NCI-H2107 treated with DMSO at 0.1 percent for 48 hours (cell line): ENCODE results near the gene SECTM1.
"Not testable (repeated sequence)": the region's sequence is repeated elsewhere in the genome, so short reads cannot be mapped to it uniquely, and the experiment has no call there.

ENCODE experiments used
- DNase-seq: peaks from one replicate; lab custom pipeline; 2025; ENCODE audit not compliant: unreplicated experiment; lab: John Stamatoyannopoulos, UW

Gene SECTM1

DNA sequence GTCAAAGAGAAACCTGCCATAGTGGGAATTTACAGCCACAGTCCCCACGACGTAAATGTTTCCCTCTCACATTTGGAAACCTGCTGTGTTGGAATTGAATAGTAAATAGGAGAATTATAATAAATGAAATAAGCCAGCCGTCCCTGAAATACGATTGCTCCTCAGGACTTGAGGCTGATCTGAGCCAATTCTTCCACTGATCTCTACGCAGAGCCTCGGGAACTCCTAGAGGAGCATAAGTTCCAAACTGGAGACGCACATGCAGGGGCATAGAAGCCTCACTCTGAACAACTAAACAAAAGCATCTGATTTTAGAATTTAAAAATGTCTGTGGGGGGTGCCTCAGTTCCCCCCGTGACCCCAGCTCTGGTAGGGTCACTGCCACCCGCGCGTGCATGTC is 15.3 kb upstream of the SECTM1 start:
- no peak for DNase-seq

DNA sequence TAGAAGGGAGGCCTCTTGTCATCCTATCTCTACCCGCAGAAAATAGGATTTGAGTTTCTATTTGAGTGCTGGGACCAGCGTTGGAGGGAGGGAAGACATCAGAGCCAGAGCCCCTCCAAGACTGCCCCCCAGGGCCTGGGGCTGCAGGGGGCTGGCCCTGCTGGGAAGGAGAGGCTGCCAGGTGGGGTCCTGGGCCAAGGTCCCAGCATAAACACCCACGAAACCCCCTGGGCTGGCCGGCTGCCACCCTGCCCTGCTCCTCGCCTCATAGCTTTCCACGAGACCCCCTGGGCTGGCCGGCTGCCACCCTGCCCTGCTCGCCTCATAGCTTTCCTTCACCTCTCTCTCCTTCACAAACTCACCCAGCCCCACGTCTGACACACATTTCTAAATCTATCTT is 14.9 kb upstream of the SECTM1 start:
- no peak for DNase-seq

DNA sequence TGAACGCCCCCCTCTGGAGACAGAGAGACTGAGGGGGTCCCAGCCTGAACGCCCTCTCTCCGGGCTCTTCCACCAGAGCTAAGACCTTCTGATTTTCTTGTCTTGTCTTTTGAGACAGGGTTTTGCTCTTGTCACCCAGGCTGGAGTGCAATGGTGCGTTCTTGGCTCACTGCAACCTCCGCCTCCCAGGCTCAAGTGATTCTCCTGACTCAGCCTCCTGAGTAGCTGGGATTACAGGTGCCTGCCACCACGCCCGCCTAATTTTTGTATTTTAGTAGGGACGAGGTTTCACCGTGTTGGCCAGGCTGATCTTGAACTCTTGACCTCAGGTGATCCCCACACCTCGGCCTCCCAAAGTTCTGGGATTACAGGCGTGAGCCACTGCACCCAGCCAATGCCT is 14.4 kb upstream of the SECTM1 start:
- DNase-seq, result not testable (repeated sequence)

DNA sequence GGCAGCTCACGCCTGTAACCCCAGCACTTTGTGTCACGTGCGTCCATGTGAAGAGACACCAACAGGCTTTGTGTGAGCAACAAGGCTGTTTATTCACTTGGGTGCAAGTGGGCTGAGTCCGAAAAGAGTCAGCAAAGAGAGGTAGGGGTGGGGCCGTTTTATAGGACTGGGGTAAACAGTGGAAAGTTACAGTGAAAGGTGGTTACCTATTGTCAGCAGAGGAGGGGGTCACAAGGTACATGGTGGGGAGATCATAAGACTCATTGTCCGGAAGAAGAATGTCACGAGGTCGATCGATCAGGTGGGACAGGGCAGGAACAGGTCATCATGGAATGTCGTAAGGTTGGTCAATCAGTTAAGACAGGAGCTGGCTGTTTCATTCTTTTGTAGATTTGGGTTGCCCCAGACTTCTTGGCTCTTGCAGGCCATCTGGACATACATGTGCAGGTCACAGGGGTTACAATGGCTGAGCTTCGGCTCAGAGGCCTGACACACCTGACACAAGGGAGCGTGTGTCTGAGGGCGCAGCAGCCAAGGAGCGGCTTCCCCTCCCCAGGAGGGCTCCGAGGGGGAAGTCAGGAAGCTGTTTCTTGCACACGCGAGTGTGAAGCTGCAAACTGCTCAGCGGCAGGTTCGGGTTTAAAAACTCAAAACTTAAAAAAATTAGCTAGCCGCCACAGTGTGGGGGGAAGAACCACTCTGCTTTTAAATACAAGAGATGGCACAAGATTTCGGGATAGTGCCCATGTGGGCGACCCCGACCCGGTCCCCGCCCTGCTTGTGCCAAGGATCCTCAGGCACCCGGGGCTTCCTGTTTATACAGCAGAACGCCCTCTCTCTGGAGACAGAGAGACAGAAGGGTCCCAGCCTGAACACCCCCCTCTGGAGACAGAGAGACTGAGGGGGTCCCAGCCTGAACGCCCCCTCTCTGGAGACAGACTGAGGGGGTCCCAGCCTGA is 13.1 kb upstream of the SECTM1 start:
- no peak for DNase-seq

DNA sequence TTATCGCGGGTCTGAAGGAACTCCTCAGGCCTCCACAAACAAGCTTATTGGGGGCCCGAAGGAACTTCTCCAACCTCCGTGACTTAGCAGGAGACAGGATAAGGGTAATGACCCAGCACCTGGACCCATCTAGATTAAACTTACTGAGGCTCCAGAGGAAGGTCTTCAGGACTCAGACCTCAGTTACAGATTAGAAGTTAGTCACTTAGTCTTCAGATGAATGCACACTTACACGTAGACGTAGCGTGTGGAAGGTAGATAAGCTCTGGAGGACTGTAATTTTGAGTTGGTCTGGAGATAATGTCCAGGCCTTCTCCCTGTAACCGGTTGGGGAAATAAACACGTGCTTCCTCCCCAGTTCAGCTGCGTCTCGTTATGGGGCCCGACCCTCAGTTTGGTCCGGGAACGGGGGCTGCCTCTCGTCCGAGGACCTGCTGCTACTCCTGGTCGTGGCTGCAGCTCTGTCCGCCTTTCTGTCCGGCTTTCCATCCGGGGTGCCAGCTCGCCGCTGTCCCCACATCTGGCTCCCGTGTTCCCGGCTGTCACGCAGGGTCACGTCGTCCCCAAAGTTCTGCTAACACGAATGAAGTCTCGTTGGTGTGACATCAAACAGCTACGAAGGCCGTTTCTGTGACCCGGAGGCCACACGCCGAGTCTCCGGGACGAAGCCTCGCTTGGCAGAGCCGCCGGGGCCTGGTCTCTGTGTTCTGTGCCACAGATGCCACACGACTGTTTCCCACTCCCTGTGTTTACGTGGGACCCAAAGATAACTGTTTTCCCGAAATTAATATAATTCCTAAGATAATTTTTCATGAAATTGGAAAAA is 11.8 kb upstream of the SECTM1 start:
- DNase-seq, result no peak

DNA sequence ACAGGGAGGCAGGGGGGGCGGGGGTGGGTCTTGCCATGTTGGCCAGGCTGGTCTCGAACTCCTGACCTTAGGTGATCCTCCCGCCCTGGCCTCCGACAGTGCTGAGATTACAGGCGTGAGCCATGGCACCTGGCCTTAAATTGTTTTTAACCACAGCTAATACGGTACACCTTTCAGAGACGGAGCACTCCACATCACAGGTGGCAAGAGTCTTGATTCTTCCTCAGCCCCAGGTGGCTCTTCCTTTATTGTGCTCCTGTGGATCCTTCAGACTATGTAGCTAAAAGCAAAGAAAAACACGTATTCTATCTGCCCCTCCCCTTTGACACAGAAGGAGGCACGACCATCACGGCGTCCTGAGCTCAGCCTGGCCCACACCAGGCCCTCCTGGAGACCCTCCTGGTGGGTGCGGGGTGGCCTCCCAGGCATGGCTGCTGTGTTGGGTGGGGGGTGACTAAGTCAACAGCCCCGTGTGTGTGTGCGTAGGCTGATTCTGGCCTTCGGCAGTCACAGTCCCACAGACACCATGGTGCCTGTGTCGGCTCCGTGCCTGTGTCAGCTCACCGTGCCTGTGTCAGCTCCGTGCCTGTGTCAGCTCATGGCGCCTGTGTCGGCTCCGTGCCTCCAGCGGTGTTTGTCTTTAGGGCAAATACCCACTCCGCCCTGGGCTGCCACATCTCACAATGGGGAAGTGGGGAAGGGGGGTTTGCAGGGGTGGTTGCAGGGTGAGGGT is 10.8 kb upstream of the SECTM1 start:
- no peak for DNase-seq

DNA sequence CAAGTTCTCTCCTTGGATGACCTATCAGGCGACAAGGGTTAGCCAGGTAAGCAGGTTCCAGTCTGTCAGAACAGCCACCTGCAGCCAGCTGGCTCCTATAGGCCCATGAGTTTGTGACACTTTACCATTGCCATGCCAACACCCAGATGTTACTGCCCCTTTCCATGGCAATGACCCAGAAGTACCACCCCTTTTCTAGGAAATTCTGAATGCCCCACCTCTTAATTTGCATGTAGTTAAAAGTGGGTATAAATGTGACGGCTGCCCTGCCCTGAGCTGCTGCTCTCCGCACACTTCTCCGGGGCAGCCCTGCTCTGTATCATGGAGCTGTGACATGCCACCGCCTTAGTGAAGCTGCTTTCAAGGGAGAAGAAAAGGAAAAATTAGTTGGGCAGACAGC is 10.0 kb upstream of the SECTM1 start:
- DNase-seq, result no peak

DNA sequence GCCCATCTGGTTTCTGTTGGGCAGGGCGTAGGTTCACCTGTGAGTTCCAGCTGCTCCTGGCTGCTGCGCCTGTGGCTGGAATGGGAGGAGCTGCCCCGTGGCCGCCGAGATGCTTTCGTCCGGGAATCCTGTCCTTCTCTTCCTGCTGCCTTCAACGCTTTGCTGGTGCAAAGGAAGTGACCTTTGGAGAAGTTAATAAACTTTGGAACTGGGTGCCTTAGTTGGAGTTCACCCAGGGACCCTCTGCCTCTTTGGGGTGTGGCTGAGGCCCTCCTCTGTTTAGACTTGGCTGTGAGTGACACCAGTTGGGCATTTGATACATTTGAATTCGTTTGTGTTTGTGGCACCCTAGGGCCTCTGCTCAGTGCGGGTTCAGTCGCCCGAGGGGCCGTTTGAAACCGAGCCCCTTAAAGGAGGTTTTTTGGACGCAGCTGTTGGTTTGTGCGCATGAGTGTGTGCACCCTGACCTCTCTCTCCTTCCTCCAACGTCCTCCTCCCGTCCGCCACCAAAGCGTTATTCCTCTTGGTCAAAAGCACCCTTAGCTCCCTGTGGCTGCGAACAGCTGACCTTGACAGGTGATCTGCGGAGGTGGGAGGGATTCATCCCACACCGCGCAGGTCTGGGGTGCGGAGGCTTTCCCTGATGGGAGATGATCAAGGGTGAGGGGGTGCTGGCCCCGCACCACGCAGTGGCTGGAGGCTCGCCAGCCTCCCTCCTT is 9.0 kb upstream of the SECTM1 start:
- no peak for DNase-seq

DNA sequence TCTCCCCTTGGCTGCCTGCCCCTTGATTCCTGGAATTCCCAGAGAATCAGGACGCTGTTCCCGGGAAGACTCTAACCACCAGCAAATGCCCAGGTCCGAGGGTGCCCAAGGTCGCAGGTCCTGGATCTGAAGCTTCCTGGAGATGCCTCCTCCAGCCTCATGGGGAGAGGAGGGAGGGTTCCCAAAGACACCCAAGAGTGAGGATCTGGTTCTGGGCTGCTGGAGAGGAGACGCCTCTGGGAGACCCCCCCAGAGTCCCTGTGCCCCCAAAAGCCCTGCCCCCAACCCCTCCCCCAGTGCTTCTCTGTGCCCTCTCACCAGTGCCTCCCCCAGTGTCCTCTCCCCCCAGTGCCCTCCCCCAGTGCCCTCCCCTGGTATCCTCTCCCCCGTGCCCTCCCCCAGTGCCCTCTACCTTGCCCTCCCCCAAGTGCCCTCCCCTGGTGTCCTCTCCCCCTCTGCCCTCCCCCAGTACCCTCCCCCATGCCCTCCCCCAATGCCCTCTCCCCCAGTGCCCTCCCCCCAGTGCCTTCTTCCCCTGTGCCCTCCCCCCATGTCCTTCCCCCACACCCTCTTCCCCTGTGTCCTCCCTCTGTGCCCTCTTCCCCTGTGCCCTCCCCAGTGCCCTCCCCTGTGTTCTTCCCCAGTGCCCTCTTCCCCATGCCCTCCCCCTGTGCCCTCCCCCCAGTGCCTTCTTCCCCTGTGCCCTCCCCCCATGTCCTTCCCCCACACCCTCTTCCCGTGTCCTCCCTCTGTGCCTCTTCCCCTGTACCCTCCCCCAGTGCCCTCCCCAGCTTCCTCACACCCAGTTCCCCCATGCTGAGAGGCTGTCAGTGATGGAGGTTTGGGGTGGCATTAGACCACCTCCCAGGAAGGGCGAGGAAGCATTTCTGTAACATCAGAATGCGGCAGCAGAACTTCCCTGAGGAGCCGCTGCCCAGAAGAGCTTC is 6.3 kb upstream of the SECTM1 start:
- DNase-seq, result no peak

DNA sequence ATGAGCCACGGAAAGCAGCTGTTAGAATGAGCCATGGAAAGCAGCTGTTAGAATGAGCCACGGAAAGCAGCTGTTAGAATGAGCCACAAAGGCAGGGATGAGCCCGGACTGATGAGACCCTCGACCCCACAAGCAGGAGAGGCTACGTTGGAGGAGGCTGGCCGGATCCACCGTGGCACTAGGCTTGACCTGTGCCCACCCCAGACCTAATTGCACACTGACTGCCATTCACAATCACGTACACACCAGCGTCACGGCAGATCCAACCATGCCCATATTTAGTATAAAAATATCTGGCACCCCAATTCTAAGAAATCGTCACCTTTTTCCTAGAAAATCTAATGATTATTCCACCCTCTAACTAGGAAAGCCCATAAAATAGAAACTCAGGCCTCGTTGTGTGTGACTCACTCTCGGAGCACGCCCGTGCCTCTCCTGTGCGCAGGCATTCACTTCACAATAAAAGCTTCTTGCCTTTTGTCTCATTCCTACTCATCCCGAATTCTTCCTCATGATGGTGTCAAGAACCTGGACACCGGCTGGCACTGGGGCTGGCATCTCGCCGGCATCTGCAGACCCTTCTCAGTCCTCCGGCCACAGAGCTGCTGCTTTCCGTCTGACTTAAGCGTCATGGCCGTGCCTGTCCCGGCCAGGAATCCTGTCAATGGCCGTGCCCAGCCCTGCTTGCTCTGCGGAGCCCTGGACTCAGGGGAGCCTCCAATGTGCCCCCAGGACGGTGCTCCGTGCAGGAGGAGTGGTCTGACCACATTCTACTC is 5.5 kb upstream of the SECTM1 start:
- no peak for DNase-seq

DNA sequence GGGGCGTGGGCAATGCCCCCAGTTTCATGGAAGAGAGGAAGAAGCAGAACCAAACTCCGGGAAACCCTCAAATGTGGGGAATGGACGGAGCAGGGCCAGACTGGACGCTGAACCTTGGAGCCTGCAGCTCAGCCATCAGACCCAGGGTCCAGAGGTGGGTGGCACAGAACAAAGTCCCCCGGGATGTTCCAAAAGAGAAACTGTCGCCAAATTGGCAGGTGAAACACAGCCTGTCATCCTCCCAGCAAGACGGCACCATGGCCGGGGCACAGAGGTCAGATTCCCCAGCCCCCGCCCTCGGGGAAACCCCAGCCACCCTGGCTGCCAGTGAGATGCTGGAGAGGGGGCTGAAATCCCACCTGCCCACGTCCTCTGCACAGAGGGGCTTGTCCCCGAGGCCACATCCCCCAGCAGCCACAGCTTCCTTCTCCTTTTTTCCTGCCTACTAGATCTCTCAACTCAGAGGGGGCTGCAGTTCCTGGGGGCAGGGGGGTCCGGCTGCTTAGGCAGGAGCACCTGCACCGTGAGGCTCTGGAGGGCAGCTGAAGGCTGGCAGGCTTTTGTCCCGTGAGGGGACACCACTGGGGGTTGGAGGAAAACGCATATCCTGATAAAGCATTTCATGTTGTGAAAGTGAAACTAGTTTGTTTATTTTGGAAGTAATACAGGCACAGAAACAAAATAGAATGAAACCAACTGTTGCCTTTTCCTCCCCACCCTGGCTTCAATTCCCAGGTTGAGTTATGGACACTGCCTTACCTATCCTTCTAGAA is 1.2 kb upstream of the SECTM1 start:
- no peak for DNase-seq

DNA sequence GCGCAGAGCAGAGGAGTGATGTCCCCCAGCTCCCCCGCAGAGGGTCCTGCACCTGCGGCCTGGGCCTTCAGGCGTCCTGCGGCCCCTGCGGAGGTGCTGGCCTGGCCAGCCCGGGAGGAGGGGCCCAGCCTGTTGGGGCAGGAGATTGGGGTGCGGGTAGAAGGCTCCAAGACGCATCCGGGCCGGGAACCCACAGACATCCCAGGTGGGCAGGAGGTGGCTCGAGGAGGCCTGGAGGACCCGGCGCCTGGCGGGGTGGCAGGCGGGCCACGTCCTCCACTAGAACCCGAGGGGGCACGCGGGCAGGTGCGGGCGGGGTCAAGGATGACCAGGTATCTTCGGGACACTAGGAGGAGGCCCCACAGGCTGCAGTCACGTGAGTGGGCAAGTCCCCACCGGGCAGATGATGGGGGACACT is 647 bp upstream of the SECTM1 start:
- DNase-seq, result no peak

DNA sequence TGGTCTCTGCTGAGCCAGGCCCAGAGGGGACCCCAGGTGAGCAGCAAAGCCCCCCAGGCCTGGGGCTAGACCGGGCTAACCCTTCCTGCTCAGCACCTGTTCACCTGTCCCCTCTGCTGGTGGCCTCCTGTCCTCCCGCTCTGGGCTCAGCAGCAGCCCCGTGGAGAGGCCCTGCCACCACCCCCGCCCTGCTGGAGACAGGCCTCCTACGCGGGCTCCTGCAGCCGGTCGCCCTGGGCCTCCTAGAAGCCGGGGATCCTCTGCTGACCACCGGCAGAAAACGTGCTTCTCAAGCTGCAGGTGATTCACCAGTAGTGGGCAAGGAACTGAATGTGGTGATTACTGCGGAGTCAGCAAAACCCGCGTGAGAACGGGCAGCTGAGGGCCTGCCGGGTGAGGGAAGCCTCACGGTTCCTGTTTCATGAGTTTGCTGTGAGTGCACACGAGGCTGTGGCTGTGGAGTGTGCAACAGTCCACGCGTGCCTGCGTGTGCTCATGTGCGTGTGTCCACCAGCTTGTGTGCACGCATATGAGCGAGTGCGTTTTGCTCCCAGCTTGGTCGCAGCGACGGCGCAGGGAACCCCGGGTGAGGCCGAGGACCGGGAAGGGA is 792 bp downstream of the SECTM1 start:
- no peak for DNase-seq

DNA sequence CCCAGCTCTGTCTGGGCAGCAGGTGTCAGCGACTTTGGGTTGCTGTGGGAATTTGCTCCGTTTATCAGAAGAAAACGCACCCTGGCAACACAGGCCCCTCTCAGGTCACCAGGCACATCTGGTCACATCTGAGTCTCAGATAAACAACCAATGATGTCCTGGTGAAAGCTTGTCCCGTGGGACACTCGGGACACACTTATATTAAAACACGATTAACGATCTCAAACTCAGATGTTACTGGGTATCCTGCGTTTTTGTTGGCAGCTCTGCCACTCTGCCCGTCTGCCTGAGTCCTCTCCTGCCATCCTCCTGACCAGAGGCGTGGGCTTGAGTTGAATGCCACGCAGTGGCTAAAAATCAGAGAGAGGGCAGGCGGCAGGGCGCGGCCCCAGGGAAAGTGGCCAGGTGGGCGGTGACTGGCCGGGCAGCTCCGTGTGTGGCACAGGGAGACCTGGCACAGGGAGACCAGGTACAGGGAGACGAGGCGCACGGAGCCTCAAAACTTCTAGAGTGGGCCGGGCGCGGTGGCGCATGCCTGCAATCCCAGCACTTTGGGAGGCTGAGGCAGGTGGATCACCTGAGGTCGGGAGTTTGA is 2.1 kb downstream of the SECTM1 start:
- no peak for DNase-seq

DNA sequence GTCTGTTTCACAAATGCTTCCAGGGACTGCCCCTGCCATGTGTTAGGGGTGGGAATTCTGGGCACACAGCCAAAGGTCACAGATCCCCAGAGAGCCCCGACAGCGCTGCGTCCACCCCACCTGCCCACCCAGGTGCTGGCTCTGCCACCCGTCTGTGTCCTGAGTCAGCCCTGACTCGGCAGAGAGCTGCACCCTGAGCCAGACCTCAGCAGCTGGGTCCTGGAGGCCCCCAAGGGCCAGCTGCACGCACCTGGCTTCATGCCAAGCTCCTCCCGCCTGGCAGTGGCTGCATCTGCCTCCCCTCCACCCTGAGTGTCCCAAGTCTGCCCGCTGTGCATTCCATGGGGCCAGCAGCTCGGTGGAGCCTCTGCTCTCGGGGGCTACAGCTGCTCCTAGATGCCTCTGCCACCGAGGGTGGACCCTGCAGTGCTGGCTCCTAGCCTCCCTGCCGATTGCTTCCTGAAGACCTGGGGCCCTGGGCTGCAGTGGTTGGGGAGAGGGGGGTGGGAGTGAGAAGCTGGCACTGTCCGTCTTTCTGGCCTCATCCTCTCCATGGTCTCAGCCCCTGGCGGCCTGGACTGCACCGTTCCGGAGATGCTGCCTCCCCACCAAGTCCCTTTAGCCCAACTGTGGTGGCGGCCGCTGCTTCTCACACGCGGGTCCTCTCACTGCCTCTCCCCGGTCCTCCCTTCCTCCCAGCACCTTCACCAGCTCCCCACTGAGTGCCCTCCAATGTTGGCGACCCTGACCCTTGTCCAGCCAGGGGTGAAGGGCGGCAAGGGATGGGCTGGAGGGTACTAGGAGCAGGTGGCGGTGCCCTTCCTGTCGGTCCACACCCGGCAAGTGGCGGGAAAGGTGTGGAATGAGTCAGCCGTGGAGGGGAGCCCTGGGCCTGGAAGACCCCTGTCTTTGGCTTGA is 3.0 kb downstream of the SECTM1 start:
- peak; percentile 59 for DNase-seq

DNA sequence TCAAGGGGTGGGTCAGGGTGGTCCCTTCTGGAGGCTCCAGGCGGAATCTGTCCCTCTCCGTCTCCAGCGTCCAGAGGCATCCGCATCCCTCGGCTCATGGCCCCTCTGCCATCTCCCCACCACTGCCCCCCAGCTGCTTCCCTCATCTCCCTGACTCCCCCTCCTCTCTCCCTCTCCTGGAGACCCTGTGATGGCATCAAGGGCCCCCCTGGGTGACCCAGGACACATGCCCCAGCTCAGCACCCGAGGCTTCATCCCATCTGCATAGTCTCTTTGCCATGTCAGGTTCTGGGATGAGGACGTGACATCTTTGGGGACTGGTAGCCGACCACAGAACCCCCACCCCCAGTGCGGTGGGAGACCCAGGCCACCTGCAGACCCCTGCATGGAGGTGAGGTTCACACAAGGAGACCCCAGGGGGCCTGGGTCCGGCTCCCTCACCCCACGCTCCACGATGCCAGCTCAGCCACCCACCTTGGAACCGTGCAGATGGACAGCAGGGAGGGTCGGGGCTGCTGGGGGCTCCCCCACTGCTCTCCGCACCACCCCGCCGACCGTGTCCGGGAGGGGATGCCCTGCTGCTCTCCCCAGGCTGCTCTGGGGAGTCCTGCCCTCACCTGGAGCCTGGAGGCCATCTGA is 3.8 kb downstream of the SECTM1 start:
- DNase-seq, result no peak
